ENCODE measurements around the gene ROPN1L. TPM values are rescaled to one million over a fixed set of nuclear protein-coding genes. Genes with fewer than 3 reads are reported as not detected.

ROPN1L gene
- total RNA-seq, 4 donors from 2014 or later = 6.3 TPM; not detected in 3

- no peaks in the 10 kb centered on the region for H3K27me3 ChIP-seq
- no peak overlapping the region for H3K27ac ChIP-seq
- intact Hi-C loops (cut with DNase I; ENCODE audit: low total_unique reads) = loop anchor here (5.0 kb wide), 1 partner anchor 170 kb away; no protein-coding TSS in a partner anchor
- no peaks in the 10 kb centered on the region for H3K9me3 ChIP-seq
- H3K36me3 ChIP-seq = no peaks in the 10 kb centered on the region
- TF ChIP-seq CTCF (IDR thresholded peaks at IDR 0.05) (no peak), POLR2A (IDR thresholded peaks at IDR 0.05) (no peak)
- no peaks in the 10 kb centered on the region for H3K4me1 ChIP-seq
- no peak for DNase-seq
- no peak overlapping the region for H3K4me3 ChIP-seq
Measured at GRCh38 chr5:10456583-10457420, 15.1 kb downstream of the ROPN1L start.

DNA sequence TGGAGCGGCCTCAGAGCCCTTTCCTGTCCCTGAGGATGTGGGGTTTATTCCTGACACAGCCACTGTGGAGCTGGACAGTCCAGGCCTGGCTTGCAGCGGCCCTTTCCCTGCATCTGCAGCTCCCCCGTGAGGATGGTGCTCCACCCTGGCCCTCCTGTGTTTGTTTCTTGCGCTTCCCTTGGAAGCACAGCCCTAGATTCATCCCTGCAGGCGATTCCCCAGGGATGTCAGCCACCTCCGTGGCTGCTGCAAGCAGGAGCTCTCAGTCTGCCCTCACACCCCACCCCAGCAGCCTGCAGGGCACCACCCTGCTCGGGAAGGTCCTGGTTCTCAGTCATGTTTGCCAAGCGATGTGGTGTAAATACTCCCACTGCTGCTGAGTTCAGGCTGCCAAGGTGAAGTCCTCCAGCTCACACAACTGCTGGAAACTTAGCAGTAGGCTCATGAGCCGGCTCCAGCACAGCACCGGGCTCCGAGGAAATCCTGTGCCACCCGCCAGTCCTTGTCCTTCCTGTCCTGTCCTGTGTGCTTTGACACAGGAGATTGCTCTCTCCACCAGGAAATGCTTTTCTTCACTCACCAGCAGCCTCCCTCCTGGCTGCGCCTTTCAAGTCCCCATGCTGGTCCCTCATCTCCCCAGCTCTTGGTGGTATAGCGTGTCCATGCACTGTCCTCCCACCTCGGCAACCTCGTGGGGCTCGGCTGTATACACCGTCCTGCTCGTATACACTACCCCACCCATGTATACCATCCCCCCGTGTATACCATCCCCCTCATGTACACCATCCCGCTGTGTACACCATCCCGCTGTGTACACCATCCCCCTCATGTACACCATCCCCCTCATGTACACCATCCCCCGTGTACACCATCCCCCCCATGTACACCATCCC, 16.2 kb downstream of the ROPN1L start:
- TF ChIP-seq CTCF (IDR thresholded peaks at IDR 0.05) (peak in 1 of 4 experiments; percentile 27), POLR2A (IDR thresholded peaks at IDR 0.05) (no peak)
- Histone ChIP-seq H3K4me3 (no peak overlapping the region), H3K27ac (peak overlapping the region in 1 of 2 donors; percentile 40), H3K9me3 (no peaks in the 10 kb centered on the region), H3K4me1 (no peaks in the 10 kb centered on the region), H3K27me3 (no peaks in the 10 kb centered on the region), H3K36me3 (no peaks in the 10 kb centered on the region)
- intact Hi-C loops (cut with DNase I; ENCODE audit: low total_unique reads) = loop anchor here (5.0 kb wide), 1 partner anchor 169 kb away; no protein-coding TSS in a partner anchor
- peak; percentile 41 to 51 for DNase-seq

- H3K4me1 ChIP-seq = no peaks in the 10 kb centered on the region
- no peaks in the 10 kb centered on the region for H3K27me3 ChIP-seq
- no peak for DNase-seq
- no peaks in the 10 kb centered on the region for H3K9me3 ChIP-seq
- H3K36me3 ChIP-seq = no peaks in the 10 kb centered on the region
- intact Hi-C loops (cut with DNase I; ENCODE audit: low total_unique reads) = loop anchor here (5.0 kb wide), 1 partner anchor 168 kb away; no protein-coding TSS in a partner anchor
- TF ChIP-seq POLR2A (IDR thresholded peaks at IDR 0.05) (no peak), CTCF (IDR thresholded peaks at IDR 0.05) (no peak)
- H3K4me3 ChIP-seq = no peak overlapping the region
- no peak overlapping the region for H3K27ac ChIP-seq
Measured at GRCh38 chr5:10459080-10460055, 17.7 kb downstream of the ROPN1L start.

- peak in 1 of 2 donors; percentile 41 for DNase-seq
- Histone ChIP-seq H3K36me3 (no peaks in the 10 kb centered on the region), H3K27me3 (no peaks in the 10 kb centered on the region), H3K9me3 (no peaks in the 10 kb centered on the region), H3K27ac (no peak overlapping the region), H3K4me1 (no peaks in the 10 kb centered on the region), H3K4me3 (no peak overlapping the region)
- intact Hi-C loops (cut with DNase I; ENCODE audit: low total_unique reads) = no loop called here
- TF ChIP-seq POLR2A (IDR thresholded peaks at IDR 0.05) (no peak), CTCF (IDR thresholded peaks at IDR 0.05) (no peak)
Measured at GRCh38 chr5:10460252-10460906, 18.7 kb downstream of the ROPN1L start.
